ENCODE measurements around the gene IL20RB.

IL20RB gene, protein sequence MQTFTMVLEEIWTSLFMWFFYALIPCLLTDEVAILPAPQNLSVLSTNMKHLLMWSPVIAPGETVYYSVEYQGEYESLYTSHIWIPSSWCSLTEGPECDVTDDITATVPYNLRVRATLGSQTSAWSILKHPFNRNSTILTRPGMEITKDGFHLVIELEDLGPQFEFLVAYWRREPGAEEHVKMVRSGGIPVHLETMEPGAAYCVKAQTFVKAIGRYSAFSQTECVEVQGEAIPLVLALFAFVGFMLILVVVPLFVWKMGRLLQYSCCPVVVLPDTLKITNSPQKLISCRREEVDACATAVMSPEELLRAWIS
- total RNA-seq = 0.71 to 2.1 (median 1.3) reads per million in 18 experiments

DNA sequence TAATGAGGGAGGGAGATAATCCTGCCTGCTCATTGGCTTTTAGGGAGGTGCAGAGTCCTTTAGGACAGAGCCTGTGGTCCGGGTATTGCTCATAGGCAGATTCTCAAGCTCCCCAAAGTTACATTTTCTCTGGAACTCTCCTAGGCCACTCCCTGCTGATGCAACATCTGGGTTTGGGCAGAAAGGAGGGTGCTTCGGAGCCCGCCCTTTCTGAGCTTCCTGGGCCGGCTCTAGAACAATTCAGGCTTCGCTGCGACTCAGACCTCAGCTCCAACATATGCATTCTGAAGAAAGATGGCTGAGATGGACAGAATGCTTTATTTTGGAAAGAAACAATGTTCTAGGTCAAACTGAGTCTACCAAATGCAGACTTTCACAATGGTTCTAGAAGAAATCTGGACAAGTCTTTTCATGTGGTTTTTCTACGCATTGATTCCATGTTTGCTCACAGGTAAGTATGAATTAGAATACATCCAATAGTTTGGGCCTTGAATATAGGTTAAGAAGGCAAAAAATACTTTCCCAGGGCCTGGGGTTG lies at the start of gene IL20RB:
Gene IL20RB, plus strand, starts transcription at position 233 of the 538 bp plus-strand sequence. Its CDS starts 131 bp downstream, at position 364.
- DNase-seq = no peak

DNA sequence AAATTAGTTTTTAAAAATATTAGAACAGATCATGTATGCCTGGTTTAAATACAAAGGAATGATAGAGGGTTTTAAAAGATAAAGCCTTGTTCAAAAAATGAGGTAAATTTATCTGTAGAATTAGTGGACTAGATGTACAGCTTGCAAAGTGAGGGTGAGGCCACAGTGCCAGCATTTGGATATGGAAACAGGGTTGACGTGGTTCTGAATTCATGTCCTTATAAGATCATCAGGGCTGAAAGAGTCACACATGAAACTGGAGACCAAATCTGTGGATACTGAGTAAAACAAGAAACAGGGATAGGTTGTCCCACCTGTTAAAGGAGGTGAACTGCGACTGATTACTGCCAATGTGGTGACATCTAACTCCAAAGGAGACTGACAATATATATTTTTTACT lies 49.5 kb upstream of the IL20RB start:
- no peak for DNase-seq

DNA sequence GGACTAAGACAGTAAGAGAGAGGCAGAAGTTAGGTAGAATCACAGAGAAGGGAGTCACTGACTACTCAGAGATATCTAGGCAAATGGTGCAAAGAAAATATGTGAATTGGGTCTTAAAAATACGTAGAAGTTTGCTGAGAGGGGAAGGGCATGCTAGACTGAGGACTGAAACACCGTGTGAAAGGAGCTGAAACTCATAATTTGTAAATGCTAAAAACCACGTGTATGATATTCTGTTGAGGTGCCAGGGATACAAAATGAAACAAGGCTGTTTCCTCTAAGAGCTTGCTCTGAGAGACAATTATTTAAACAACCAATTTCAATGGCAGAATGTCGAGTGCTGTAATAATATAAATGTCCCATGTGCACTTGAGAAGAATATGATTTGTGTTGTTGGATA lies 48.6 kb upstream of the IL20RB start:
- no peak for DNase-seq

DNA sequence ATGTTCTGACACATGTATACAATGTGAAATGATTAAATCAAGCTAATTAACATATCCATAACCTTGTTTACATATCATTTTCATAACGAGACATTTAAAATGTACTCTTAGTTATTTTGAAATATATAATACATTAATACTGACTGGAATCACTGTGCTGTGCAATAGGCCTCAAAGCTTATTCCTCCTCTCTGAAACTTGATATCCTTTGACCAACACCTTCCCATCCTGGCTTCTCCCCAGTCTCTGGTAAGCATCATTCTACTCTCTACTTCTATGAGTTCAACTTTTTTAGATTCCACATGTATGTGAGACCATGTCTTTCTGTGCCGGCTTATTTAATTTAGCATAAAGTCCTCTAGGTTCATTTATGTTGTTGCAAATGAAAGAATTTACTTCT lies 47.1 kb upstream of the IL20RB start:
- DNase-seq = no peak

DNA sequence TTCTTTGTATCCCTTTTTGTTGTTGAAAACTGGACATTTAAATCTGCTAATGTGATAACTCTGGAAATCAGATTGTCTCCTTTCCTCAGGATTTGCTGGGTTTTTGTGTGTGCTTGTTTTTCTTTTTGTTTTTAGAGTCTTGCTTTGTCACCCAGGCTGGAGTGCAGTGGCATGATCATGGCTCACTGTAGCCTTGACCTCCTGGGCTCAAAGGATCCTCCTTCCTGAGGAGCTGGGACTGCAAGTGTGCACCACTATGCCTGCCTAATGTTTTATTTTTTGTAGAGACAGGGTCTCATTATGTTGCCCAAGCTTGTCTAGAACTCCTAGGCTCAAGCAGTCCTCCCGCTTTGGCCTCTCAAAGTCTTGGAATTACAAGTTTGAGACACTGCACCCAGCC lies 44.6 kb upstream of the IL20RB start:
- no peak for DNase-seq

DNA sequence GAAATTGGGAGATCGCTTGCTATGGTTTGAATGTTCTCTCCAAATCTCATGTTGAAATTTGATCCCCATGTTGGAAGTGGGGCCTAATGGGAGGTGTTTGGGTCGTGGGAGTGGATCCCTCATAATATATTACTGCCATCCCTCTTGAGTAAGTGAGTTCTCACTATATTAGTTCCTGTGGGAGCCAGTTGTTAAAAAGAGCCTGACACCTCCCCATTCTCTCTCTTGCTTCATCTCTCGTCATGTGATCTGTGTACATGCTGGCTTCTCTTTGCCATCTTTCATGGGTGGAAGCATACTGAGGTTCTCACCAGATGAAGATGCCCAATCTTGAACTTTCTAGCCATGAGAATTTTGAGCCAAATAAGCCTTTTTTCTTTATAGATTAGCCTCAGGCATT lies 43.0 kb upstream of the IL20RB start:
- DNase-seq = peak; percentile 34 to 43

DNA sequence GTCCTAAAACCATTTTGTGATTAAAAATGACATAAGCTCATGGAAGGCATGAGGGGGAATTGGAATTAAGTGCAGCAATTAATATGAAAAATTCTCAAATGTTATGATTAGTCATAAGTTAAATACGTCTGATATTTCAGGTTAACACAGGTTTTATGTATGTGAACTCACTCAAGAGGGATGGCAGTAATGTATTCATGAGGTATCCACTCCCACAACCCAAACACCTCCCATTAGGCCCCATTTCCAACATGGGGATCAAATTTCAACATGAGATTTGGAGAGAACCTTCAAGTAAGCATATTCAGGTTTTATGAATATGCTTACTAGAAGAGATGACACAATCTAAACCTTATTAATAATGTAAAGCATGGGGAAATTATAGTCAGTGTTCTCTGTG lies 41.6 kb upstream of the IL20RB start:
- DNase-seq = no peak

DNA sequence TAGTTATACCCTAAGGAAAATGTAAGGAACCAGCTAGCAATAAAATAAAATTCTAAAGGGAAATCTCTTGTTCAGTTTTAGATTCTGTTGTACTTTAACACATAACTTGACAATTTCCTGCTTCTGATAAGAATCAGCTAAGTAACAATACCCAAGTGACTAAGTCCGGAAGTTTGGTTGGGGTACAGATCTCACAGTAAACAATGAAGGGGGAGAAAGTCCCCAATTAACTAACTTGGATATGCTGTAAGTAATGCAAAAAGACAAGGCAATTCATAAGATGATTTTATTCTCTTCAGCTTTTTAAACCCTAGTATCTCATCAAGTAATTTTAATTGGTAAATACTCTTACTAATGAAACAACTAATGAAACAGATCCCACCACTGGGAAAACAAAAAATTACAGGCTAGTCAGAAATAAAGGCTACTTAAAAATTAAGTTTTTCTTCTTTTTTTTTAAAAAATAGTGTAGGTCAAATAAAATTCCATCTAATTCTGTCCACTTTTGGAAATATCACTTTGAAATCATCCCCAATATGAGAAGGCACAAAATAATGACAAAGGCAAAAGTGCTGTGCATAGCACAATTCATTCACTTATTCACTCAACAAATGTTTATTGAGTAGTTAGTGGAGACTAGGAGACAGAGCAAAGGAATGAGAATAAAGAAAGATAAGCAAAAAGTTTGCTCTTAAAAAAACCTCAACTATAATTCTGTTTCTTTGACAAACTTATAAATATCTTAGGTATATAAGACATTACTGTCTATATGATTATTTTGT lies 37.8 kb upstream of the IL20RB start:
- DNase-seq = no peak

DNA sequence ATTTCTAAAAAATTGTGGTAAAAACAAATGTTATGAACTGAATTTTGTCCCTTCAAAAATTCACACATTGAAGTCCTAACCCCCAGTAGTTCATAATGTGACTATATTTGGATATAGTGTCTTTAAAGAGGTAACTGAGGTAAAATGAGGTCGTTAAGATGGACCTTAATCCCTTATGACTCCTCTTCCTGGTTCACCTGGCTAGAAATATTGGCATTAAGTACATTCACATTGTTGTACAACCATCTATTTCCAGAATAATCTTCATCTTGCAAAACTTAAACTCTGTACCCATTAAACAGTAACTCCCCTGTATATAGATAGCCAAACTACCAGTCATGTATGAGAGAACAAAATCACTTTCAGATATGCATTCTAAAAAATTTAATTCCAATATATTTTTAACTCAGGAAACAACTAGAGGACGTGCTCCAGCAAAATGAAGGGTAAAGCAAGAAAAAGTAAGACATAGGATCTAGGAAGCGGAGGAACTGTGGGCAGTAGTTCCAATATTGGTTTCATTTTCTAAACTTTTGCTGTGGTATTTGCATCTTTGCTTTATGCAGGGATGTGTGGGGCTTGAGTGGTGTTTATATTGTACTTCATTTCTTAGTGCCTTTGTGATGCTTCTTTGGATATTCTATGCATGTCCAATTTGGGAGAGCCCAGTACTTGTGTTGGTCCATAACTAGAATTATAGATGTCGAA lies 36.7 kb upstream of the IL20RB start:
- no peak for DNase-seq

DNA sequence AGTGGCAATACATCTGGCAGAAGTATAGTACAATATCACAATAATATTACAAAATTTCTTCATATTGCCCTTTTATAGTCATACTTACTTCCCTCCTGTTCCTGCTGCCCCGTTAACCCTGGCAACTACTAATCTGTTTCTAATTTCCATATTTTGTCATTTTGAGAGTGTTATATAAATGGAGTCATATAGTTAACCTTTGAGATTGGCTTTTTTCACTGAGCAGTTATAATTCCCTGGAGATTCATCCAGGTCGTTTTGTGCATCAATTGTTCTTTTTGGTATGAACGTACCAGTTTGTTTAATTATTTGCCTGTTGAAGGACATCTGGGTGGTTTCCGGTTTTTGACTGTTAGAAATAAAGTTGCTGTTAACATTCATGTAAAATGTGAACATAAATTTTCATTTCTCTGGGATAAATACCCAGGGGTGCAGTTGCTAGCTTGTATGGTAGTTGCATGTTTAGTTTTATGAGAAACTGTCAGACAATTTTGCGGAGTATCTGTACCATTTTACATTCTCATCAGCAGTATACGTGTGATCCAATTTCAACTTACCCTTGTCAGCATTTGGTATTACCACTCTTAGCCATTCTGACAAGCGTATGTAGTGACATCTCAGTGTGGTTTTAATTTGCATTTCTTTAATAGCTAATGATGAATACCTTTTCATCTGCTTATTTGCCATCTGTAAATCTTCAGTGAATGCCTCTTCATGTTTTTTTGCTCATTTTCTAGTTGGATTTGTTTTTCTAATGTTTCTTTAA lies 32.2 kb upstream of the IL20RB start:
- peak; percentile 5 to 75 for DNase-seq

DNA sequence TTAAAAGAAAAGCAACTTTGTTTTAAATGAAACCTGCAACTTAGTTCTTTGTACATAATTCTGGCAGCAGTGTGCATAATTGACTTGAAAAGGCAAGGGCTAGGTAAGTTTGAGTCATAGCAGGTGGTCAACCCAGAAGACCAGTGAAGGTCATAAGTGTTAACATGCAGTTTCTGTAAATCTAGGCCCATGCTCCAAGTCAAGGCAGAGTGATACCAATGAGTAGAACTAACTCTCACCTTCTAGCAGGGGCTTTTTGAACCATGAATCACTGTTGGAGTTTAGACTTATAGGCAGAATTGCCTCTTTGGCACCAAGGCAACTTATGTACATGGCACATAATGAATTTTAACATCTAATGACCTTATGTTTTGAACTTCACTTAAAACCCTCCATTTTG lies 29.5 kb upstream of the IL20RB start:
- DNase-seq = no peak

DNA sequence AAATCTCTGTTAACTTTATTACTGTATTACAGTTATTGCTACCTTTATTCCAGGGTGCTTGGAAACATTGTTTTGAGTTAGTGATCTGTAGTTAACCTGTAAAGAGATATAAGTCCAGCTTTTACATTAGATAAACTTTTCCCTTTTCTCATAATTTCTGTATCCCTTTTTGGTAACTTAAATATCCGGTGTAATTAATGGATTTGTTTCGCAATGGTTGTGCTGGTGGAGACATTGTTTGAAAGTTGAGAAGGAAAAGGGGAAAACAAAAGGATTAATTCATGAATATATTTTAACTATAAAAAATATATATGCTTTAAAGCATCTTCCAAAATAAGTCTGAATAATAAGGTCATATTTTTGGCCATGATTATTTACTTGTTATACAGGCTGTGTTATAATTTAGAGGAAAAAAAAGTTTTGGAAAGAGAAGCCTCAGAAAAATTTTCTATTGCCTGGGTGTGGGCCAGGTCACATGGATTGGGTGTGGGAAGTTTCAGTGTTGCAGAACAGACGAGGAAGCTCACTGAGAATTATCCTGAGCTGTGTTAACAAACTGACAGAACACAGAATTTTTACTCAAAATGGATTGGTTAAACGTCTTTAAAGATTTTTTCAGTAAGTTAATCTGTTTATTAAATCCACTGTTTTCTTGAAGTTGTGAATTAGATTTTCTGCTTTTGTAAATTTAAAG lies 27.7 kb upstream of the IL20RB start:
- DNase-seq = peak; percentile 78 to 81

DNA sequence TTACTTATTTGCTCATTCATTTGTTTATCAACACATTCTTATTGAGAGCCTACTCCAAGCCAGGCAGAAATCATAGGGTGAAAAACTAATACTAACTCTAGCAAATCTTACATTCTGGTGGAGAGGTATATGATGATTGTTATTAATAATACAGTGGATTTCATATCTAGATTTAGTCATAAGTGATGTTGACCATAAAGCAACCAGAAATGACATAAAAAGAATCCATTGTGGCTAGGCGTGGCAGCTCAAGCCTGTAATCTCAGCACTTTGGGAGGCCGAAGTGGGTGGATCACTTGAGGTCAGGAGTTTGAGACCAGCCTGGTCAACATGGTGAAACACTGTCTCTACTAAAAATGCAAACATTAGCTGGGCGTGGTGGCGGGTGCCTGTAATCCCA lies 26.2 kb upstream of the IL20RB start:
- DNase-seq = peak; percentile 61 to 63

DNA sequence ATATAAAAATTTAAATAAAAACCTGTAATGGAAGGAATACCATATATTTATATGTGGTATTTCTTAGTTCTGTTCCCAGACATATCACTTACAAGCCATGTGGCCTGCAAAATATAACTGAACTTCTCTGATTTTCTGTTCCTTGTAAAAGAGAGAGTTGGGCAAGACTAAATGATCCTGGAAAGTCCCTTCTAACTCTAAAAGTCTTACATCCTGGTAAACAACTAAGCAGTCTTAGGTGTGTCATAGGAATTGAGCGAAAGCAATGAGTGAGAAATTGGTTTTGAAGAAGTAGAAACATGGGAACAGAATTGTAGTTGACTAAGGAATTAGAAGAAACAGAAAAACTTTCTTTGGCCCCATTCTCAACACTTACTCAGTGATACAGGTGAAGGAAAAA lies 25.3 kb upstream of the IL20RB start:
- peak; percentile 70 to 72 for DNase-seq

DNA sequence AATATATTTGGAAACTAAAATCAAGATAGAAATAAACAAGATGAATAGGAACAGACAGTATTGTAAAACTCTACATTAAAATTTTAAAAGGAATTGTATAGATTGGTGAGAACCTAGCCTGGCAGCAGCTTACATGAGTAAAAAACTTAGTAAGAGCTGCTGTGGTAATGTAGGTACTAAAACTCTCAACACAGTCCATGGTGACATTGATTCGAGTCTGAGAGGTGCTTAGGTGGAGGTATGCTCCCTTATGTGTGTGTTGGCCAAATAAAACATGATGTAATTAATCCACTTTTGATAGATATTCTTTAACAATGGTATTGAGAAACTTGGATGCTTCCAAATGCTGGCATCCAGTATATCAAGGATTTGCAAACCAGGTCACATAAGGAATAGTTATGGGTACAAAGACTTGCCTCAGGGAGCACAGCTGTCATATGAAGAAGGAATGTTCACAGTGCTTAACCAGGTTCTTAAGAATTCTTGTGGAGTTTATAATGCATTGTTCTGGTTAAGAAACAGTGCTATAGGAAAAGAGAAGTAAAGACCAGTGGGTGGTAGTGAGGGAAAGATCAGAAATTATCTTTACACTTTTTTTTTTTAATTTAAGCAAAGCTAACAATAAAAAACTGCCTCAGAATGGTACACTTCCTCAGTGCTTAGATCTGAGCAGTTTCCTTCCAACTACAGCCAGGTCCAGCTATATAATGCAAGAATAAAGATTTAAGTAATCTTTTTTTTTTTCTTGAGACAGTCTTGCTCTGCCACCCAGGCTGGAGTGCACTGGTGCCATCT lies 24.6 kb upstream of the IL20RB start:
- peak; percentile 8 to 53 for DNase-seq

DNA sequence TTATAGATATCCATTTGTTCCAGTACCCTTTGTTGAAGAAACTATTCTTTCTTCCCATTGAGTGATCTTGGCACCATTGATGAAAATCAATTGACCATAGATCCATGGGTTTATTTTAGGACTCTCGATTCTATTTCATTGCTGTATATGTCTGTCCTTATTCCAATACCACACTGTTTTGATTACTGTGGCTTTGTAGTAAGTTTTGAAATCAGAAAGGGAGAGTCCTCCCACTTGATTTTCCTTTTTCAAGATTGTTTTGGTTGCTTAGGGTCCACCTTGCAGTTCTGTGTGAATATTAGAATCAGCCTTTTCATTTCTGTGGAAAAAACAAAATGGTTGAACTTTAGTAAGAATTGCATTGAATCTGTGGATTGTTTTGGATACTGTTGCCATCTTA lies 20.6 kb upstream of the IL20RB start:
- DNase-seq = no peak

DNA sequence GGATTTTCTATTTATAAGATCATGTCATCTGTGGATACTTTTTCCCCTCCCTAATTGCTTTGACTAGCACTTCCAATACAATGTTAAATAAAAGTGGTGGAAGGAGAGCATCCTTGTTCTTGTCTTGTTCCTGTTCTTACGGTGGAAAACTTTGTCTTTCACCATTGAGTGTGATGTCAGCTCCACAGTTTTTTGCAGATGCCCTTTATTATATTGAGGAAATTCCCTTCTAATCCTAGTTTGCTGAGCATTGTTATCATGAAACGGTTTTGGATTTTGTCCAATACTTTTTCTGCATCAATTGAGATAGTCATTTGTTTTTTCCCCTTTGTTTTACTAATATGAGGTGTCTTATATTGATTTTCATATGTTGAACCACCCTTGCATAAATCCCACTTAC lies 19.9 kb upstream of the IL20RB start:
- DNase-seq = peak; percentile 25 to 47

DNA sequence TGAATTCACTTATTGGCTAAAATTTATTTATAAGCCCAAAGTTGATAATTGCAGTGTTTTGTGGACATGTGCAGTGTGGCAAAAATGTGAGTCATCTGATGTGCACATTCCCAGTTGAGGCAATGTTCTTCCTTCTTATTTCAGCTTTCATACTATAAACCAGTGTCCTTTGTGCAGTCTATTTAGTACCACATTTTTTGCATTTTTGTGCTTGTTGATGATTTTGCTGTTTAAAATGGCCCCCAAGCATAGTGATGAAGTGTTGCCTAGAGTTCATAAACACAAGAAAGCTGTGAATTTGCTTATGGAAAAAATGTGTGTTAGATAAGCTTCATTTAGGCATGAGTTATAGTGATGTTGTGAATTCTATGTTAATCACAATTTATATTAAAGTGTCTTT lies 19.4 kb upstream of the IL20RB start:
- peak; percentile 54 to 61 for DNase-seq

DNA sequence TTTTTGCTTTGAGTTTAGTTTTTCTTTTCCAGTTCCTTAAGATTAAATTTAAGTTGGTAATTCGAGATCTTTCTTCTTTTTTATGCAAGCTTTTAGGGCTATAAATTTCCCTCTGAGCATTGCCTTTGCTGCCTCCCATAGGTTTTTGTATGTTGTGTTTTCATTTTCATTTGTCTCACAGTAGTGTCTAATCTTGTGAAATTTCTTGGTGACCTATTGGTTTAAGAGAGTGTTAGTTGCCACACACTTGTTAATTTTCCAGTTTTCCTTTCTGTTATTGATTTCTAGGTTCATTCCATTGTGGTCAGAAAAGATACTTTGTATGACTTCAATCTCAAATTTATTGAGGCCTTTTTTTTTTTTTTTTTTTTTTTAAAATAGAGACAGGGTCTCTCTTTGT lies 18.3 kb upstream of the IL20RB start:
- DNase-seq = no peak

DNA sequence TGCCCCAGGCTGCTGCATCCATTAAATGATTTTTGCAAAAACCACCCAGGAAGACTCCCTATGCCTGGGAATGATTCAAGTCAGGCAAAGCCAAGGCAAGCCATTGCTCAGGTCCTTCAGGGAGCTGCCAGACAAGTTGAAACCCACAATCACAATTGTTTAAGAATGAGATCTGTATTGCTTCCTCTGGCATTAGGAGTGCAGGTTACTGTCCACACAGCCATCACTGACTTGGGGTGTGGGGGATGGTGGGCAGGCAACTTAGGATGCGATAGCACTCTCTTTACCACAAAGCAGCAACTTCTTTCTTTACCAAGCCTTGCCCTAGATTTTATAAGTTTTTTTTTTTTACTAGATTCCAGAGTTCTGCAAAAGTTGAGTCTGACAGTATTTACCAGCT lies 15.0 kb upstream of the IL20RB start:
- DNase-seq = no peak

DNA sequence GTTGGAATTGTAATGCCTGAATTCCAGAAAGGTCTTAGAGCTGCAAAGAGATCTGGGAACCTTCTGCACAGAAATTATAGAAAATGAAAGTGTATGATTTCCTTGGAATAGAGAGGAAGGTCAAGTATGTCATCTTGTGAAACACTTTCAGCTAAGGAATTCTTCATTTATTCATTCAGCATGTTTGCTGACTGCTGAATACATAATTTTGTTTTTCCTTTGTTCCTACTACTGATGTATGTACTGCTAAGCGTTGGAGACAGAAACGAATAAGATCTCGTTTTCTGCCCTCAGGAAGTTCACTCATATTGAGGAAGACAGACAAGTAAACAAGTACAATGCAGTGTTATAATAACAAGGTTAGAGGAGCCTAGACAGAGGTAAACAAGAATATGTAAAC lies 14.3 kb upstream of the IL20RB start:
- no peak for DNase-seq

All from inflammatory macrophage (primary cell).